Medulla oblongata (tissue), 1 donor: Measurements from ENCODE around the gene DEGS2.

Source experiments
- DNase-seq: peaks from one replicate; pipeline ENCODE4 v3.0.0-alpha.2; 2015; ENCODE audit errors: extremely low spot score

Gene DEGS2

GRCh38 chr14:100148837-100149731, 10.4 kb downstream of the DEGS2 start:
- DNase-seq, result no peak

- no peak for DNase-seq
These were observed 11.6 kb downstream of the DEGS2 start for GRCh38 chr14:100147691-100148464.

GRCh38 chr14:100147181-100147631, 12.2 kb downstream of the DEGS2 start:
- DNase-seq, result no peak

GRCh38 chr14:100146531-100147091, 12.8 kb downstream of the DEGS2 start:
- DNase-seq, result no peak

GRCh38 chr14:100145682-100146464, 13.6 kb downstream of the DEGS2 start:
- no peak for DNase-seq

- DNase-seq, result no peak
These were observed 14.3 kb downstream of the DEGS2 start for GRCh38 chr14:100144996-100145646.

- no peak for DNase-seq
These were observed 14.8 kb downstream of the DEGS2 start for GRCh38 chr14:100144645-100144995.

- no peak for DNase-seq
These were observed 15.5 kb downstream of the DEGS2 start for GRCh38 chr14:100143934-100144333.

GRCh38 chr14:100143523-100143922, 15.9 kb downstream of the DEGS2 start:
- no peak for DNase-seq

GRCh38 chr14:100142073-100143040, 17.1 kb downstream of the DEGS2 start:
- no peak for DNase-seq

- no peak for DNase-seq
These were observed 18.3 kb downstream of the DEGS2 start for GRCh38 chr14:100141098-100141497.

- no peak for DNase-seq
These were observed 18.9 kb downstream of the DEGS2 start for GRCh38 chr14:100140452-100141078.

- DNase-seq, result no peak
These were observed 20.5 kb downstream of the DEGS2 start for GRCh38 chr14:100138955-100139354.

- DNase-seq, result no peak
These were observed 21.2 kb downstream of the DEGS2 start for GRCh38 chr14:100138082-100138787.

- DNase-seq, result no peak
These were observed 22.3 kb downstream of the DEGS2 start for GRCh38 chr14:100137173-100137572.

GRCh38 chr14:100135784-100136183, 23.7 kb downstream of the DEGS2 start:
- no peak for DNase-seq

- DNase-seq, result no peak
These were observed 24.4 kb downstream of the DEGS2 start for GRCh38 chr14:100135073-100135472.

GRCh38 chr14:100134586-100134985, 24.9 kb downstream of the DEGS2 start:
- DNase-seq, result no peak
